Right atrium auricular region (tissue), 2 donors: ENCODE data around the gene ITGA7. TPM values are rescaled to one million over a fixed set of nuclear protein-coding genes. Genes with fewer than 3 reads are reported as not detected.

ENCODE experiments used
- DNase-seq: peaks from one replicate; pipeline ENCODE4 v3.0.0-alpha.2; 2019; ENCODE audit warnings: low spot score
- H3K27ac ChIP-seq, 2 donors: fragments of 200-600 bp; sonication (generic); 1 replicate in 1 of 2; 2 replicates in 1 of 2; pipeline ENCODE4 v1.5.1; 2016 to 2019
- H3K27me3 ChIP-seq, 2 donors: fragments of 200-600 bp; sonication (generic); one replicate each; pipeline versions ENCODE4 v1.5.1 to v1.6.0; 2017 to 2019
- H3K36me3 ChIP-seq: fragments of 200-600 bp; sonication (generic); one replicate; pipeline ENCODE4 v1.5.1; 2016
- H3K4me1 ChIP-seq, 2 donors: fragments of 200-600 bp; sonication (generic); one replicate each; pipeline versions ENCODE4 v1.5.1 to v1.6.0; 2017 to 2019
- H3K4me3 ChIP-seq, 2 donors: fragments of 200-600 bp; sonication (generic); 1 replicate in 1 of 2; 2 replicates in 1 of 2; pipeline ENCODE4 v1.5.1; 2017 to 2019; ENCODE audit warnings: mild to moderate bottlenecking in 1 of 2, moderate library complexity in 1 of 2
- H3K9me3 ChIP-seq, 2 donors: fragments of 200-600 bp; sonication (generic); one replicate each; pipeline ENCODE4 v1.5.1; 2019
- total RNA-seq, 2 donors: library from RNA; depleted of rRNA; stranded (reverse); fragments of >200 nt; gene quantifications; one replicate each; pipeline ENCODE4 v1.1.0, GENCODE V29; 2016
- TF ChIP-seq, protein P1 (sequence below), 2 donors: fragments of 200-600 bp; sonication (generic); IDR thresholded peaks; one replicate each; pipeline ENCODE4 v1.5.1; 2019; ENCODE audit warnings: antibody characterized with exemption in 2 of 2

Gene ITGA7
- total RNA-seq, 2 donors from 2014 or later = 291 to 309 TPM

DNA sequence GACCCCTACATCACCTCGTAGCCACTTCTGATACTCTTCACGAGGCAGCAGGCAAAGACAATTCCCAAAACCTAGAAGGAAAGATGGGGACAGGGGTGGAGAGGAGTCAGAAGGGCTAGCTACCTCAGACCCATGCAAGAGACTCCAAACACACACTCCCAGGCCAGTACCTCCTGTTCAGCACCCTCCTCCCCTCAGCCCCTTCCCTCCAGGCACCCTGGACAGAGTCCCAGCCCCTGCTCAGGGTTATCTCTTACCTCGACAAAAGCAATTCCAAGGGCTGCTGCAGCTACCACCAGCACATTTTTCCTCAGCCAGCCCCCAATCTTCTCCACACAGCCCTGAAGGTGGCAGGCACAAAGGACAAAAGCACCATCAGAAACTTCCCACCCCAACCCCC, 17.9 kb upstream of the ITGA7 start:
- H3K27me3 ChIP-seq = no peaks in the 10 kb centered on the region
- TF ChIP-seq, protein P1, sequence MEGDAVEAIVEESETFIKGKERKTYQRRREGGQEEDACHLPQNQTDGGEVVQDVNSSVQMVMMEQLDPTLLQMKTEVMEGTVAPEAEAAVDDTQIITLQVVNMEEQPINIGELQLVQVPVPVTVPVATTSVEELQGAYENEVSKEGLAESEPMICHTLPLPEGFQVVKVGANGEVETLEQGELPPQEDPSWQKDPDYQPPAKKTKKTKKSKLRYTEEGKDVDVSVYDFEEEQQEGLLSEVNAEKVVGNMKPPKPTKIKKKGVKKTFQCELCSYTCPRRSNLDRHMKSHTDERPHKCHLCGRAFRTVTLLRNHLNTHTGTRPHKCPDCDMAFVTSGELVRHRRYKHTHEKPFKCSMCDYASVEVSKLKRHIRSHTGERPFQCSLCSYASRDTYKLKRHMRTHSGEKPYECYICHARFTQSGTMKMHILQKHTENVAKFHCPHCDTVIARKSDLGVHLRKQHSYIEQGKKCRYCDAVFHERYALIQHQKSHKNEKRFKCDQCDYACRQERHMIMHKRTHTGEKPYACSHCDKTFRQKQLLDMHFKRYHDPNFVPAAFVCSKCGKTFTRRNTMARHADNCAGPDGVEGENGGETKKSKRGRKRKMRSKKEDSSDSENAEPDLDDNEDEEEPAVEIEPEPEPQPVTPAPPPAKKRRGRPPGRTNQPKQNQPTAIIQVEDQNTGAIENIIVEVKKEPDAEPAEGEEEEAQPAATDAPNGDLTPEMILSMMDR (IDR thresholded peaks at IDR 0.05) = no peak
- peak; percentile 53 for DNase-seq
- peak overlapping the region; percentile 56 to 99 for H3K27ac ChIP-seq
- H3K4me1 ChIP-seq = peaks cover 0 to 71% of the 10 kb centered on the region in 2 donors
- no peak overlapping the region for H3K4me3 ChIP-seq
- H3K36me3 ChIP-seq = peaks cover 34% of the 10 kb centered on the region
- H3K9me3 ChIP-seq = no peaks in the 10 kb centered on the region

DNA sequence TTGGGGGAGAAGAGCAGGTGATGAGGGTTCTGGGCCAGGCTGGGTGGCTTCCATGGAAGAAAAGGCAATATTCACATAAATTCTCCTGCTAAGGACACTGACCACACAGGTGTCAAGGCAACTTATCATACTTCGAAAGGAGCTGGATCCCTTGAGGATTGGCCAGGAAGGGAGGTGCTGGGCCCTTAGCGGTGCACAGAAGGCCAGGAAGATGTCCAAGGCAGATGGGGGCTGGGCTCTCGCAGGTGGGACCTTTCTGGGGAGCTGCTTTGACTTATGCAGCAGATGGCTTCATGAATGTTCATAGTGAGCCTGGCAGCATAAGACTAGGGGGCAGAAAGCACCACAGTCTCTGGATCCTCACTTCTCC, 17.2 kb upstream of the ITGA7 start:
- Histone ChIP-seq H3K27me3 (no peaks in the 10 kb centered on the region), H3K9me3 (no peaks in the 10 kb centered on the region), H3K4me3 (no peak overlapping the region), H3K36me3 (peaks cover 34% of the 10 kb centered on the region), H3K27ac (peak overlapping the region; percentile 56 to 99), H3K4me1 (peaks cover 0 to 71% of the 10 kb centered on the region in 2 donors)
- peak; percentile 57 for DNase-seq
- TF ChIP-seq, protein P1 (IDR thresholded peaks at IDR 0.05) = no peak

DNA sequence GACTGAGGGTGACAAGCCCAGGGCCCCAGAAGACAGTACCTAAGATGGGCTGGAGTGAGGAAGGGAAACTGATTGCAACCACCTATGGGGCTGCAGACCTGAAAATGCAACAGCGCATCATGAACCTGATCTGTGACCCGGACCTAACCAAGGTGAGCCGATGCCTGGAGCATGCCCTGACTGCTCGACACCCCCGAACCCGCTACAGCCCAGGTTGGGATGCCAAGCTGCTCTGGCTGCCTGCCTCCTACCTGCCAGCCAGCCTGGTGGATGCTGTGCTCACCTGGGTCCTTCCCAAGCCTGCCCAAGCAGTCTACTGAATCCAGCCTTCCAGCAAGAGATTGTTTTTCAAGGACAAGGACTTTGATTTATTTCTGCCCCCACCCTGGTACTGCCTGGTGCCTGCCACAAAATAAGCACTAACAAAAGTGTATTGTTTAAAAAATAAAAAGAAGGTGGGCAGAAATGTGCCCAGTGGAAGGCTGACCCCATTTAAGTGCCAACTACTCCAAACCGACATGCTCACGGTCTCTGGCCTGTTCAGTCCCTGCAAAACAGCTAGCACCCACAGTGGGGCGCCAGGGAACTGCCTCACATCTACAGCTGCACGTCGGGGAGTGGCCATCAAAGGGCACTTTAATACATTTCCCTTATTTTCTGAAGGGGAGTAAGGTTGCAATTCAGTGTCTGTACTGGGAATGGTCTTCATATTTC, 16.7 kb upstream of the ITGA7 start:
- DNase-seq = peak; percentile 82
- peaks cover 0 to 73% of the 10 kb centered on the region in 2 donors for H3K4me1 ChIP-seq

DNA sequence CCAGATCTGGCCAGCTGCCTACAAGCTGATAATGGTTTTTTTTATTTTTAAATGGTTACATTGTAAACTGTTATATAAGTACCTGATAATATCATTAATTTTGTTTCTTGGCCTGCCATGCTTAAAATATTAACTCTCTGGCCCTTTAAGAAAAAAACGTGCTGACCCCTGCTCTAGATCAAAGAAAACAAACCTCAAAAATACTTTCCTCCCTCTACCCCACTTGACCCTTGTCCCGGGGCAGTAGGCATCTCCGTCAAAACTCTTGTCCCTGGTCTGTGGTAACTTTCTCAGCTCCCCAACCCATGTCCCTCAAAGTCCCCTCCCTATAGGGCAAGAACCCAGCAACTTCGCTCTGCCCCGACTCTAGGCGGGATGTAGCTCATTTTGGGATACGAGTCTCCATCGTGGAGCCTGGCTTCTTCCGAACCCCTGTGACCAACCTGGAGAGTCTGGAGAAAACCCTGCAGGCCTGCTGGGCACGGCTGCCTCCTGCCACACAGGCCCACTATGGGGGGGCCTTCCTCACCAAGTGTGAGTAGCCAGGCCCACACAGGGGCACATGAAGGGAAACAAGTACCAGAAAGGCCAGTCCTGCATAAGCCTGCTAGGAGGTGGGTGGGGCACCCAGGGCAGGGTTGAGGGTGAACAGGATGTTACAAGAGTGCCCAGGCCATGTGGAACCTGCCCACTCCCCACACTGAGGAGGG, 16.0 kb upstream of the ITGA7 start:
- Histone ChIP-seq H3K4me1 (peaks cover 0 to 80% of the 10 kb centered on the region in 2 donors), H3K4me3 (no peak overlapping the region), H3K27me3 (no peaks in the 10 kb centered on the region), H3K9me3 (no peaks in the 10 kb centered on the region), H3K36me3 (peaks cover 34% of the 10 kb centered on the region), H3K27ac (peak overlapping the region; percentile 39 to 56)
- no peak for DNase-seq
- TF ChIP-seq, protein P1 (IDR thresholded peaks at IDR 0.05) = no peak

More for the DNA sequence above, 16.7 kb upstream of the ITGA7 start:
- TF ChIP-seq, protein P1 (IDR thresholded peaks at IDR 0.05) = peak; percentile 36 to 72
- H3K27ac ChIP-seq = peak overlapping the region; percentile 39 to 56
- H3K4me3 ChIP-seq = no peak overlapping the region
- peaks cover 34% of the 10 kb centered on the region for H3K36me3 ChIP-seq
- H3K9me3 ChIP-seq = no peaks in the 10 kb centered on the region
- H3K27me3 ChIP-seq = no peaks in the 10 kb centered on the region

DNA sequence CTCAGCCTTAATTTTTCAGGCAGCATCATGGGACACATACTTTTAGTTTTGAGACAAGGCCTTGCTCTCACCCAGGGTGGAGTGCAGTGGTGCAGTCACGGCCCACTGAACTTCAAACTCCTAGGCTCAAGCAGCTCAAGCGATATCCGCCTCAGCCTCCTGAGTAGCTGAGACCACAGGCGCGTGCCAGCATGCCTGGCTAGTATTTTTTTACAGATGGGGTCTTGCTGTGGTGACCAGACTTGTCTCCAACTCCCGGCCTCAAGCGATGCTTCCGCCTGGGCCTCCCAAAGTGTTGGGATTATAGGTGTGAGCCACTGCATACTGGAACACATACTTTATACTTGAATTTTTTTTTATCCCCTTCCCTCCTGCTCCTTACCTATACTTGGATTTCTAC, 15.2 kb upstream of the ITGA7 start:
- Histone ChIP-seq H3K27me3 (no peaks in the 10 kb centered on the region), H3K4me3 (no peak overlapping the region), H3K27ac (peak overlapping the region; percentile 39 to 56), H3K36me3 (peaks cover 34% of the 10 kb centered on the region), H3K9me3 (no peaks in the 10 kb centered on the region), H3K4me1 (peaks cover 0 to 87% of the 10 kb centered on the region in 2 donors)
- DNase-seq = no peak
- TF ChIP-seq, protein P1 (IDR thresholded peaks at IDR 0.05) = no peak
